ENCODE data around the gene CX3CL1. TPM values are rescaled to one million over a fixed set of nuclear protein-coding genes. Genes with fewer than 3 reads are reported as not detected.

Gene CX3CL1
- total and polyA plus RNA-seq, 2 of the 13 experiments (the other 11 are each of a cell fraction or from before 2014, with no cell fraction given) = 57.3 to 60.8 TPM

DNA sequence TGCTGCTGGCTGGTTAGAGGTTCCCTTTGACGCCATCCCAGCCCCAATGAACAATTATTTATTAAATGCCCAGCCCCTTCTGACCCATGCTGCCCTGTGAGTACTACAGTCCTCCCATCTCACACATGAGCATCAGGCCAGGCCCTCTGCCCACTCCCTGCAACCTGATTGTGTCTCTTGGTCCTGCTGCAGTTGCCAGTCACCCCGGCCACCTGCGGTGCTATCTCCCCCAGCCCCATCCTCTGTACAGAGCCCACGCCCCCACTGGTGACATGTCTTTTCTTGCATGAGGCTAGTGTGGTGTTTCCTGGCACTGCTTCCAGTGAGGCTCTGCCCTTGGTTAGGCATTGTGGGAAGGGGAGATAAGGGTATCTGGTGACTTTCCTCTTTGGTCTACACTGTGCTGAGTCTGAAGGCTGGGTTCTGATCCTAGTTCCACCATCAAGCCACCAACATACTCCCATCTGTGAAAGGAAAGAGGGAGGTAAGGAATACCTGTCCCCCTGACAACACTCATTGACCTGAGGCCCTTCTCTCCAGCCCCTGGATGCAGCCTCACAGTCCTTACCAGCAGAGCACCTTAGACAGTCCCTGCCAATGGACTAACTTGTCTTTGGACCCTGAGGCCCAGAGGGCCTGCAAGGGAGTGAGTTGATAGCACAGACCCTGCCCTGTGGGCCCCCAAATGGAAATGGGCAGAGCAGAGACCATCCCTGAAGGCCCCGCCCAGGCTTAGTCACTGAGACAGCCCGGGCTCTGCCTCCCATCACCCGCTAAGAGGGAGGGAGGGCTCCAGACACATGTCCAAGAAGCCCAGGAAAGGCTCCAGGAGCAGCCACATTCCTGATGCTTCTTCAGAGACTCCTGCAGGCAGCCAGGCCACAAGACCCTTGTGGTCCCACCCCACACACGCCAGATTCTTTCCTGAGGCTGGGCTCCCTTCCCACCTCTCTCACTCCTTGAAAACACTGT, 11.3 kb downstream of the CX3CL1 start (continued):
- no peak for TF ChIP-seq ZNF501 (CRISPR knock-in tag; IDR thresholded peaks at IDR 0.05)
- TF ChIP-seq ZNF775 (CRISPR knock-in tag; IDR thresholded peaks at IDR 0.05; ENCODE audit: borderline replicate concordance) = no peak
- TF ChIP-seq, protein P1, sequence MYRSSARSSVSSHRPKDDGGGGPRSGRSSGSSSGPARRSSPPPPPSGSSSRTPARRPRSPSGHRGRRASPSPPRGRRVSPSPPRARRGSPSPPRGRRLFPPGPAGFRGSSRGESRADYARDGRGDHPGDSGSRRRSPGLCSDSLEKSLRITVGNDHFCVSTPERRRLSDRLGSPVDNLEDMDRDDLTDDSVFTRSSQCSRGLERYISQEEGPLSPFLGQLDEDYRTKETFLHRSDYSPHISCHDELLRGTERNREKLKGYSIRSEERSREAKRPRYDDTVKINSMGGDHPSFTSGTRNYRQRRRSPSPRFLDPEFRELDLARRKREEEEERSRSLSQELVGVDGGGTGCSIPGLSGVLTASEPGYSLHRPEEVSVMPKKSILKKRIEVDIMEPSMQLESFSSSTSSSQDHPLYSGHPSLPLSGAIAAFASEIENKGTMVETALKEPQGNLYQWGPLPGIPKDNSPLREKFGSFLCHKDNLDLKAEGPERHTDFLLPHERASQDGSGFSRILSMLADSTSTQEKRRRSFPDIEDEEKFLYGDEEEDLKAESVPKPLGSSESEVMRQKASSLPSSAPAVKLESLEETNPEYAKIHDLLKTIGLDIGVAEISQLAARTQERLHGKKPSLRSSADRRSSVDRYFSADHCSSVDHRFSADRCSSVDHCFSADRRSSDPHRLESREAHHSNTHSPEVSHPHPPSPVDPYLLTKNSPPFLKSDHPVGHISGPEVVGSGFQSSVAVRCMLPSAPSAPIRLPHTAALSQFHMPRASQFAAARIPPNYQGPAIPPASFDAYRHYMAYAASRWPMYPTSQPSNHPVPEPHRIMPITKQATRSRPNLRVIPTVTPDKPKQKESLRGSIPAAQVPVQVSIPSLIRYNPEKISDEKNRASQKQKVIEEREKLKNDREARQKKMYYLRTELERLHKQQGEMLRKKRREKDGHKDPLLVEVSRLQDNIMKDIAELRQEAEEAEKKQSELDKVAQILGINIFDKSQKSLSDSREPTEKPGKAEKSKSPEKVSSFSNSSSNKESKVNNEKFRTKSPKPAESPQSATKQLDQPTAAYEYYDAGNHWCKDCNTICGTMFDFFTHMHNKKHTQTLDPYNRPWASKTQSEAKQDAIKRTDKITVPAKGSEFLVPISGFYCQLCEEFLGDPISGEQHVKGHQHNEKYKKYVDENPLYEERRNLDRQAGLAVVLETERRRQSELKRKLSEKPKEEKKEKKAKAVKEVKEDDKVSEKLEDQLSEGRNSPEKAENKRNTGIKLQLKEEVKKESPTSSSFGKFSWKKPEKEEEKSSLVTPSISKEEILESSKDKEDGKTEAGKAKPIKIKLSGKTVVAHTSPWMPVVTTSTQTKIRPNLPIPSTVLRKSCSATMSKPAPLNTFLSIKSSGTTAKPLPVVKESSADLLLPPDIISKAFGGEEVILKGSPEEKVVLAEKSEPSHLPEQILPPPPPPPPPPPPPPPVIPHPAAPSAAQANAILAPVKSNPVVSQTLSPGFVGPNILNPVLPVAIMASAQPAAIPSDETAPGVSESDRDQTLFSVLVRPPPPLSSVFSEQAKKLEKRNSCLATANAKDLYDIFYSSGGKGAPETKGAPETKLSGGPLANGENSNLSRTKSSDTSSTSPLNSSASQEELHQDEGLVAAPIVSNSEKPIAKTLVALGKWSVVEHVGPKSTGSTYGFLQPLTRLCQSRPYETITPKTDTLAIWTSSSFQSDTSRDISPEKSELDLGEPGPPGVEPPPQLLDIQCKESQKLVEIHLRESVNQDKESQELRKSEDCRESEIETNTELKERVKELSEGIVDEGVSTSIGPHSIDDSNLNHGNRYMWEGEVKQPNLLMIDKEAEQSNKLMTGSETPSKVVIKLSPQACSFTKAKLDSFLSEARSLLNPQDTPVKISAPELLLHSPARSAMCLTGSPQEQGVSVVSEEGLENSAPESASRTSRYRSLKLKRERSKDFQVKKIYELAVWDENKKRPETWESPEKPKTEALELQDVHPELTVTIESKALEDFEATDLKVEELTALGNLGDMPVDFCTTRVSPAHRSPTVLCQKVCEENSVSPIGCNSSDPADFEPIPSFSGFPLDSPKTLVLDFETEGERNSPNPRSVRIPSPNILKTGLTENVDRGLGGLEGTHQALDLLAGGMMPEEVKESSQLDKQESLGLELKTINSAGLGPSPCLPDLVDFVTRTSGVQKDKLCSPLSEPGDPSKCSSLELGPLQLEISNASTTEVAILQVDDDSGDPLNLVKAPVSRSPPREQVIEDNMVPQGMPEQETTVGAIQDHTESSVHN (CRISPR knock-in tag; IDR thresholded peaks at IDR 0.05) = no peak; the same call in 1 of the 2 replicates
- TF ChIP-seq RARA (CRISPR knock-in tag; IDR thresholded peaks at IDR 0.05) = no peak
- TF ChIP-seq ZNF572 (CRISPR knock-in tag; IDR thresholded peaks at IDR 0.05) = no peak
- TF ChIP-seq PLSCR1 (CRISPR knock-in tag; IDR thresholded peaks at IDR 0.05; ENCODE audit: borderline replicate concordance) = no peak
- no peak for TF ChIP-seq MAFF (IDR thresholded peaks at IDR 0.05; ENCODE audit: low read depth, low read length)
- TF ChIP-seq JARID2 (CRISPR knock-in tag; IDR thresholded peaks at IDR 0.05; ENCODE audit: insufficient replicate concordance) = no peak
- TF ChIP-seq MBNL3 (CRISPR knock-in tag; conservative IDR thresholded peaks at IDR 0.05) = no peak
- TF ChIP-seq, protein P2, sequence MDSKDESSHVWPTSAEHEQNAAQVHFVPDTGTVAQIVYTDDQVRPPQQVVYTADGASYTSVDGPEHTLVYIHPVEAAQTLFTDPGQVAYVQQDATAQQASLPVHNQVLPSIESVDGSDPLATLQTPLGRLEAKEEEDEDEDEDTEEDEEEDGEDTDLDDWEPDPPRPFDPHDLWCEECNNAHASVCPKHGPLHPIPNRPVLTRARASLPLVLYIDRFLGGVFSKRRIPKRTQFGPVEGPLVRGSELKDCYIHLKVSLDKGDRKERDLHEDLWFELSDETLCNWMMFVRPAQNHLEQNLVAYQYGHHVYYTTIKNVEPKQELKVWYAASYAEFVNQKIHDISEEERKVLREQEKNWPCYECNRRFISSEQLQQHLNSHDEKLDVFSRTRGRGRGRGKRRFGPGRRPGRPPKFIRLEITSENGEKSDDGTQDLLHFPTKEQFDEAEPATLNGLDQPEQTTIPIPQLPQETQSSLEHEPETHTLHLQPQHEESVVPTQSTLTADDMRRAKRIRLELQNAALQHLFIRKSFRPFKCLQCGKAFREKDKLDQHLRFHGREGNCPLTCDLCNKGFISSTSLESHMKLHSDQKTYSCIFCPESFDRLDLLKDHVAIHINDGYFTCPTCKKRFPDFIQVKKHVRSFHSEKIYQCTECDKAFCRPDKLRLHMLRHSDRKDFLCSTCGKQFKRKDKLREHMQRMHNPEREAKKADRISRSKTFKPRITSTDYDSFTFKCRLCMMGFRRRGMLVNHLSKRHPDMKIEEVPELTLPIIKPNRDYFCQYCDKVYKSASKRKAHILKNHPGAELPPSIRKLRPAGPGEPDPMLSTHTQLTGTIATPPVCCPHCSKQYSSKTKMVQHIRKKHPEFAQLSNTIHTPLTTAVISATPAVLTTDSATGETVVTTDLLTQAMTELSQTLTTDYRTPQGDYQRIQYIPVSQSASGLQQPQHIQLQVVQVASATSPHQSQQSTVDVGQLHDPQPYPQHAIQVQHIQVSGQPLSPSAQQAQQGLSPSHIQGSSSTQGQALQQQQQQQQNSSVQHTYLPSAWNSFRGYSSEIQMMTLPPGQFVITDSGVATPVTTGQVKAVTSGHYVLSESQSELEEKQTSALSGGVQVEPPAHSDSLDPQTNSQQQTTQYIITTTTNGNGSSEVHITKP (CRISPR knock-in tag; IDR thresholded peaks at IDR 0.05; ENCODE audit: low read depth) = peak; percentile 32; the same call in 1 of the 2 replicates
- TF ChIP-seq ZNF761 (CRISPR knock-in tag; conservative IDR thresholded peaks at IDR 0.05) = 0 out of 2 replicates have a peak, but pooled peaks have one; percentile 71

Measured in HepG2 (cell line).